H1 (cell line): Measurements from ENCODE around the gene CTBP2. TPM values are rescaled to one million over a fixed set of nuclear protein-coding genes. Genes with fewer than 3 reads are reported as not detected.
A peak's percentile ranks its signal among the peaks of the same experiment; 100 is the strongest.

Experiments used
- CTCF ChIA-PET: fragments of 300-600 bp; sonication (Branson Sonifier 250); formaldehyde crosslinking; loops from one replicate; lab custom pipeline; 2021; ENCODE audit not compliant: partially characterized antibody; lab: Charles Lee
- POLR2A ChIA-PET: fragments of 300-600 bp; sonication (Branson Sonifier 250); formaldehyde crosslinking; loops from one replicate; lab custom pipeline; 2021; ENCODE audit warnings: inconsistent platforms; ENCODE audit not compliant: partially characterized antibody; lab: Charles Lee
- DNase-seq, 2 experiments: peaks; one replicate each; pipeline versions ENCODE4 v3.0.0 to v3.0.0-alpha.2; 2010 to 2022; ENCODE audit warnings: low spot score in 2 of 2, low read depth in 1 of 2, mixed read lengths in 1 of 2
- FAIRE-seq: peaks from 2 replicates; lab custom pipeline; 2011; peaks lifted over from hg19 to GRCh38; lab: Jason Lieb, UNC
- H2AFZ ChIP-seq: 2 replicates; pipeline ENCODE4 v1.8.1; 2012; ENCODE audit warnings: low read length, inconsistent platforms
- H2AK5ac ChIP-seq: 2 replicates; pipeline ENCODE4 v1.6.1; 2013; ENCODE audit warnings: low read depth, low read length
- H2BK120ac ChIP-seq: replicated peaks from 2 replicates; pipeline ENCODE3; 2013; ENCODE audit warnings: low read depth, low read length, inconsistent platforms
- H2BK12ac ChIP-seq: 2 replicates; pipeline ENCODE4 v1.6.1; 2013; ENCODE audit warnings: low read depth, low read length
- H2BK15ac ChIP-seq: 2 replicates; pipeline ENCODE4 v1.6.1; 2013; ENCODE audit warnings: low read length
- H2BK20ac ChIP-seq: 2 replicates; pipeline ENCODE4 v1.6.1; 2013; ENCODE audit warnings: low read length
- H2BK5ac ChIP-seq: 2 replicates; pipeline ENCODE4 v1.6.1; 2013; ENCODE audit warnings: low read depth, low read length
- H3K14ac ChIP-seq: 2 replicates; pipeline ENCODE4 v1.6.1; 2013; ENCODE audit warnings: inconsistent platforms; ENCODE audit not compliant: insufficient read length
- H3K18ac ChIP-seq: 2 replicates; pipeline ENCODE4 v1.6.1; 2013; ENCODE audit warnings: low read length; ENCODE audit errors: extremely low read depth
- H3K23ac ChIP-seq: 2 replicates; pipeline ENCODE4 v1.6.1; 2013; ENCODE audit warnings: inconsistent platforms; ENCODE audit not compliant: insufficient read length
- H3K23me2 ChIP-seq: 2 replicates; pipeline ENCODE4 v1.6.1; 2013; ENCODE audit warnings: low read depth, low read length
- H3K27ac ChIP-seq: 2 replicates; pipeline ENCODE4 v1.6.1; 2011; ENCODE audit warnings: low read depth, low read length, inconsistent platforms
- H3K27me3 ChIP-seq, 4 experiments: replicated peaks in 1 of 4; 1 replicate in 1 of 4; 2 replicates in 3 of 4; pipeline versions ENCODE4 v1.6.1 to v1.8.1; 2011 to 2013; ENCODE audit warnings: low read length in 3 of 4, mild to moderate bottlenecking in 3 of 4, inconsistent platforms in 2 of 4, mixed read lengths in 2 of 4, moderate library complexity in 1 of 4; ENCODE audit not compliant: control insufficient read depth in 3 of 4, insufficient read depth in 3 of 4; ENCODE audit errors: extremely low read depth in 1 of 4
- H3K36me3 ChIP-seq, 4 experiments: 2 replicates each; pipeline versions ENCODE4 v1.6.1 to v1.8.1; 2011 to 2013; ENCODE audit warnings: mild to moderate bottlenecking in 4 of 4, low read length in 3 of 4, moderate library complexity in 2 of 4, control low read depth in 1 of 4, inconsistent platforms in 1 of 4; ENCODE audit not compliant: insufficient read depth in 4 of 4, control insufficient read depth in 2 of 4
- H3K4ac ChIP-seq: replicated peaks from 2 replicates; pipeline ENCODE3; 2013; ENCODE audit warnings: low read length, low read depth, mixed read lengths, inconsistent platforms; ENCODE audit not compliant: insufficient read length
- H3K4me1 ChIP-seq, 4 experiments: replicated peaks in 1 of 4; 1 replicate in 1 of 4; 2 replicates in 3 of 4; pipeline versions ENCODE4 v1.6.1 to v1.8.1; 2011 to 2013; ENCODE audit warnings: low read length in 3 of 4, inconsistent platforms in 2 of 4, mixed read lengths in 1 of 4; ENCODE audit not compliant: insufficient read depth in 4 of 4, control insufficient read depth in 3 of 4
- H3K4me2 ChIP-seq, 2 experiments: 2 replicates each; pipeline versions ENCODE4 v1.6.1 to v1.8.1; 2011 to 2013; ENCODE audit warnings: low read depth in 2 of 2, low read length in 2 of 2, control low read depth in 1 of 2, inconsistent platforms in 1 of 2, mild to moderate bottlenecking in 1 of 2; ENCODE audit not compliant: insufficient read depth in 1 of 2
- H3K4me3 ChIP-seq, 4 experiments: fragments of 200-600, 300-600 bp in 1 of 4; sonication (generic), shearing (Covaris generic), sonication (Bioruptor Twin) in 1 of 4; 2 replicates each; pipeline versions ENCODE4 v1.5.1 to v1.8.1; 2011 to 2016; ENCODE audit warnings: low read length in 4 of 4, low read depth in 3 of 4, control low read depth in 2 of 4, inconsistent platforms in 2 of 4, mild to moderate bottlenecking in 2 of 4, mixed read lengths in 1 of 4, moderate library complexity in 1 of 4; ENCODE audit not compliant: insufficient read depth in 2 of 4; ENCODE audit errors: extremely low read depth in 1 of 4
- H3K56ac ChIP-seq: replicated peaks from 2 replicates; pipeline ENCODE3; 2013; ENCODE audit warnings: low read depth, mild to moderate bottlenecking, mixed read lengths, low read length, inconsistent platforms; ENCODE audit not compliant: insufficient read length
- H3K79me1 ChIP-seq: 2 replicates; pipeline ENCODE4 v1.6.1; 2013; ENCODE audit warnings: low read depth, low read length, control low read depth
- H3K79me2 ChIP-seq, 2 experiments: 2 replicates each; pipeline versions ENCODE4 v1.6.1 to v1.8.1; 2012 to 2013; ENCODE audit warnings: low read length in 2 of 2, mild to moderate bottlenecking in 2 of 2, inconsistent platforms in 1 of 2; ENCODE audit not compliant: insufficient read depth in 2 of 2, control insufficient read depth in 1 of 2
- H3K9ac ChIP-seq, 4 experiments: replicated peaks in 1 of 4; 1 replicate in 1 of 4; 2 replicates in 3 of 4; pipeline versions ENCODE4 v1.6.1 to v1.8.1; 2011 to 2013; ENCODE audit warnings: low read depth in 3 of 4, low read length in 3 of 4, control low read depth in 2 of 4, mild to moderate bottlenecking in 2 of 4, moderate library complexity in 2 of 4, inconsistent platforms in 1 of 4; ENCODE audit errors: extremely low read depth in 1 of 4
- H3K9me3 ChIP-seq, 2 experiments: 2 replicates each; pipeline versions ENCODE4 v1.6.1 to v1.8.1; 2012 to 2013; ENCODE audit warnings: mild to moderate bottlenecking in 2 of 2, moderate library complexity in 2 of 2, control low read depth in 1 of 2, inconsistent platforms in 1 of 2, low read depth in 1 of 2, low read length in 1 of 2, mixed read lengths in 1 of 2; ENCODE audit not compliant: insufficient read depth in 2 of 2
- H4K20me1 ChIP-seq, 2 experiments: replicated peaks in 1 of 2; 2 replicates each; pipeline versions ENCODE3 to v1.8.1; 2011 to 2013; ENCODE audit warnings: inconsistent platforms in 2 of 2, low read length in 2 of 2, mild to moderate bottlenecking in 1 of 2; ENCODE audit not compliant: insufficient read depth in 2 of 2, control insufficient read depth in 1 of 2
- H4K5ac ChIP-seq: 2 replicates; pipeline ENCODE4 v1.6.1; 2013; ENCODE audit warnings: low read length, low read depth, mixed read lengths, inconsistent platforms; ENCODE audit not compliant: insufficient read length
- H4K8ac ChIP-seq: 2 replicates; pipeline ENCODE4 v1.8.0; 2013; ENCODE audit warnings: mild to moderate bottlenecking, moderate library complexity, low read length, inconsistent platforms; ENCODE audit not compliant: insufficient read depth; ENCODE audit errors: extremely low read depth
- H4K91ac ChIP-seq: replicated peaks from 2 replicates; pipeline ENCODE3; 2013; ENCODE audit warnings: low read length, mixed read lengths, inconsistent platforms; ENCODE audit not compliant: insufficient read length
- BACH1 ChIP-seq: IDR thresholded peaks from 2 replicates; pipeline ENCODE4 v1.6.1; 2012; ENCODE audit warnings: low read length, improper control_type of control experiment
- HDAC6 ChIP-seq: IDR thresholded peaks from one replicate; pipeline ENCODE4 v1.7.1; 2012; ENCODE audit warnings: low read depth, mild to moderate bottlenecking, inconsistent platforms, low read length, moderate library complexity
- RFX5 ChIP-seq: IDR thresholded peaks from 2 replicates; pipeline ENCODE4 v1.6.1; 2011; ENCODE audit warnings: low read depth, low read length, improper control_type of control experiment, borderline replicate concordance
- ZNF274 ChIP-seq: IDR thresholded peaks from 2 replicates; pipeline ENCODE4 v1.7.0; 2012; ENCODE audit warnings: low read length, borderline replicate concordance; ENCODE audit errors: extremely low read depth
- WGBS, 2 experiments: shearing (Covaris generic) in 1 of 2; methylation state at CpG; one replicate each; pipeline versions ENCODE4 v1.1.6 to v1.1.7; 2013 to 2015; ENCODE audit warnings: low lambda C conversion rate in 2 of 2, mixed read lengths in 2 of 2, inconsistent platforms in 1 of 2, low coverage in 1 of 2, missing lambda C conversion rate in 1 of 2; ENCODE audit not compliant: insufficient replicate concordance in 2 of 2, insufficient coverage in 1 of 2, insufficient read length in 1 of 2; ENCODE audit errors: extremely low coverage in 1 of 2, missing lambda C conversion rate in 1 of 2; 5-methylcytosine and 5-hydroxymethylcytosine counted together
- polyA plus RNA-seq, 7 experiments: library from polyadenylated mRNA; depleted of rRNA in 3 of 7; stranded (reverse) in 5 of 7; unstranded in 2 of 7; fragments of >200 nt in 5 of 7; fragments of 200-250 nt in 2 of 7; gene quantifications; 1 replicate in 5 of 7; 2 replicates in 1 of 7; 4 replicates in 1 of 7; pipeline versions ENCODE4 v1.2.1 to v1.2.3, GENCODE V29; 2011 to 2013; ENCODE audit warnings: missing spikeins in 2 of 7, mixed read lengths in 2 of 7
- total RNA-seq: library from RNA; stranded (reverse); fragmentation: NEBNext Ultra II Directional; extraction: Animal tissue kit (Norgen Biotek cat#: 25700); gene quantifications from 2 replicates; pipeline ENCODE4 v1.2.1, GENCODE V29; 2021

The CTBP2 gene
- total and polyA plus RNA-seq, 2 of the 8 experiments (the other 6 are each of a cell fraction or from before 2014, with no cell fraction given) = 208 to 221 TPM

- Histone ChIP-seq H3K27me3 (no peaks in the 10 kb centered on the region), H2BK15ac (no peak overlapping the region), H3K36me3 (peaks cover 6 to 59% (median 13%) of the 10 kb centered on the region in 4 experiments; a peak in 7 of 8 replicates), H3K18ac (no peak overlapping the region), H3K79me2 (peaks cover 81 to 100% of the 10 kb centered on the region in 2 experiments), H3K4me3 (no peak overlapping the region), H3K79me1 (peaks cover 28% of the 10 kb centered on the region), H4K91ac (no peak overlapping the region), H2BK120ac (no peak overlapping the region), H2BK12ac (no peak overlapping the region), H3K4ac (no peak overlapping the region), H3K4me2 (no peak overlapping the region), H3K23me2 (no peaks in the 10 kb centered on the region), H3K9ac (no peak overlapping the region), H3K4me1 (peaks cover 21 to 54% (median 39%) of the 10 kb centered on the region in 4 experiments), H2BK20ac (no peak overlapping the region), H2AFZ (no peak overlapping the region), H3K23ac (no peak overlapping the region), H3K56ac (no peak overlapping the region), H4K5ac (no peak overlapping the region), H3K9me3 (no peaks in the 10 kb centered on the region), H2AK5ac (no peak overlapping the region), H3K14ac (no peak overlapping the region), H4K8ac (no peak overlapping the region), H3K27ac (no peak overlapping the region)
- DNase-seq (no peak), FAIRE-seq (no peak)
- WGBS, 2 experiments = 82% methylated on average over 4 of the region's 4 CpGs; no CpG with 5 or more reads in 1 of the 2 experiments
- ChIA-PET CTCF (interaction anchor here (1.2 kb wide), 1 partner anchor 22 kb away, joined by 3 read pairs; no protein-coding TSS in a partner anchor), POLR2A (interaction anchor here (3.7 kb wide), 1 partner anchor 21 kb away, joined by 14 read pairs; no protein-coding TSS in a partner anchor)
- TF ChIP-seq ZNF274 = no peak
- peak; percentile 54; the same call in 1 of the 2 replicates for TF ChIP-seq BACH1
- no peak for TF ChIP-seq RFX5
- TF ChIP-seq HDAC6 = no peak
- TF ChIP-seq, all 59 proteins: peak for 1
- H4K20me1 ChIP-seq = peaks cover 80 to 87% of the 10 kb centered on the region in 2 experiments
- H2BK5ac ChIP-seq = no peak overlapping the region
These were observed 28.0 kb downstream of the CTBP2 start for GRCh38 chr10:125132344-125132743.
